GM12878 (cell line): ENCODE results near the gene TLK2. TPM values are rescaled to one million over a fixed set of nuclear protein-coding genes. Genes with fewer than 3 reads are reported as not detected.

Experiments used
- CBFB ChIP-seq: IDR thresholded peaks from 2 replicates; pipeline ENCODE4 v1.6.1; 2016; ENCODE audit warnings: antibody characterized with exemption, low read depth
- IKZF2 ChIP-seq, 2 experiments: fragments of 450-650 bp; IDR thresholded peaks; 2 replicates each; pipeline ENCODE4 v1.6.1; 2017; ENCODE audit warnings: mild to moderate bottlenecking in 2 of 2, moderate library complexity in 2 of 2
- NFXL1 ChIP-seq: fragments of 450-650 bp; IDR thresholded peaks from 2 replicates; pipeline ENCODE4 v1.6.1; 2017; ENCODE audit warnings: antibody characterized with exemption, mild to moderate bottlenecking, borderline replicate concordance
- PAX8 ChIP-seq: fragments of 450-650 bp; IDR thresholded peaks from 2 replicates; pipeline ENCODE4 v1.6.1; 2017; ENCODE audit warnings: mild to moderate bottlenecking, moderate library complexity
- SREBF2 ChIP-seq: IDR thresholded peaks from 2 replicates; pipeline ENCODE4 v1.6.1; 2012; ENCODE audit warnings: mild to moderate bottlenecking, low read length
- SRF ChIP-seq, 2 experiments: IDR thresholded peaks; 2 replicates each; pipeline ENCODE4 v1.6.1; 2011; ENCODE audit warnings: low read depth in 2 of 2, low read length in 2 of 2, mild to moderate bottlenecking in 1 of 2, moderate library complexity in 1 of 2
- polyA plus RNA-seq, 11 experiments: library from polyadenylated mRNA; depleted of rRNA in 4 of 11; unstranded in 6 of 11; stranded (reverse) in 5 of 11; fragments of >200 nt; fragmentation: Nextera tagmentation in 4 of 11; fragmentation: Illumina TruSeq in 1 of 11; extraction: Ambion mirVana in 4 of 11; extraction: Trizol in 1 of 11; gene quantifications; 1 replicate in 1 of 11; 2 replicates in 10 of 11; pipeline versions ENCODE4 v1.2.1 to v1.2.3, GENCODE V29; 2011 to 2016; ENCODE audit warnings: inconsistent platforms in 2 of 11, missing spikeins in 2 of 11, low read depth in 1 of 11
- total RNA-seq, 4 experiments: library from RNA; depleted of rRNA in 3 of 4; stranded (reverse); fragments of >200 nt in 3 of 4; fragmentation: Illumina TruSeq in 1 of 4; extraction: Trizol in 1 of 4; gene quantifications; 2 replicates each; pipeline versions ENCODE4 v1.2.1 to v1.2.3, GENCODE V29; 2013 to 2021
- TF ChIP-seq, protein P1 (sequence below): IDR thresholded peaks from 2 replicates; pipeline ENCODE4 v1.6.1; 2011; ENCODE audit warnings: mild to moderate bottlenecking, low read depth, low read length, moderate library complexity; ENCODE audit not compliant: insufficient replicate concordance
- TF ChIP-seq, protein P2 (sequence below): fragments of 450-650 bp; IDR thresholded peaks from 2 replicates; pipeline ENCODE4 v1.6.1; 2017; ENCODE audit warnings: mild to moderate bottlenecking
- TF ChIP-seq, protein P3 (sequence below): fragments of 150-350 bp; IDR thresholded peaks from 2 replicates; pipeline ENCODE4 v1.6.1; 2016; ENCODE audit warnings: low read depth, low read length

The TLK2 gene
- total and polyA plus RNA-seq, 10 of the 15 experiments (the other 5 are each of a cell fraction or from before 2014, with no cell fraction given): 12.1 to 51.2 (median 27.5) TPM

- TF ChIP-seq, protein P1, sequence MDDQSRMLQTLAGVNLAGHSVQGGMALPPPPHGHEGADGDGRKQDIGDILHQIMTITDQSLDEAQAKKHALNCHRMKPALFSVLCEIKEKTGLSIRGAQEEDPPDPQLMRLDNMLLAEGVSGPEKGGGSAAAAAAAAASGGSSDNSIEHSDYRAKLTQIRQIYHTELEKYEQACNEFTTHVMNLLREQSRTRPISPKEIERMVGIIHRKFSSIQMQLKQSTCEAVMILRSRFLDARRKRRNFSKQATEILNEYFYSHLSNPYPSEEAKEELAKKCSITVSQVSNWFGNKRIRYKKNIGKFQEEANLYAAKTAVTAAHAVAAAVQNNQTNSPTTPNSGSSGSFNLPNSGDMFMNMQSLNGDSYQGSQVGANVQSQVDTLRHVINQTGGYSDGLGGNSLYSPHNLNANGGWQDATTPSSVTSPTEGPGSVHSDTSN: no peak
- TF ChIP-seq SRF (IDR thresholded peaks at IDR 0.05; ENCODE audit: low read depth in 2 of 2, low read length in 2 of 2) (no peak), CBFB (no peak), PAX8 (no peak), NFXL1 (no peak), IKZF2 (IDR thresholded peaks at IDR 0.05) (no peak), SREBF2 (no peak)
- TF ChIP-seq, protein P2, sequence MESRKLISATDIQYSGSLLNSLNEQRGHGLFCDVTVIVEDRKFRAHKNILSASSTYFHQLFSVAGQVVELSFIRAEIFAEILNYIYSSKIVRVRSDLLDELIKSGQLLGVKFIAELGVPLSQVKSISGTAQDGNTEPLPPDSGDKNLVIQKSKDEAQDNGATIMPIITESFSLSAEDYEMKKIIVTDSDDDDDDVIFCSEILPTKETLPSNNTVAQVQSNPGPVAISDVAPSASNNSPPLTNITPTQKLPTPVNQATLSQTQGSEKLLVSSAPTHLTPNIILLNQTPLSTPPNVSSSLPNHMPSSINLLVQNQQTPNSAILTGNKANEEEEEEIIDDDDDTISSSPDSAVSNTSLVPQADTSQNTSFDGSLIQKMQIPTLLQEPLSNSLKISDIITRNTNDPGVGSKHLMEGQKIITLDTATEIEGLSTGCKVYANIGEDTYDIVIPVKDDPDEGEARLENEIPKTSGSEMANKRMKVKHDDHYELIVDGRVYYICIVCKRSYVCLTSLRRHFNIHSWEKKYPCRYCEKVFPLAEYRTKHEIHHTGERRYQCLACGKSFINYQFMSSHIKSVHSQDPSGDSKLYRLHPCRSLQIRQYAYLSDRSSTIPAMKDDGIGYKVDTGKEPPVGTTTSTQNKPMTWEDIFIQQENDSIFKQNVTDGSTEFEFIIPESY: no peak
- TF ChIP-seq, protein P3, sequence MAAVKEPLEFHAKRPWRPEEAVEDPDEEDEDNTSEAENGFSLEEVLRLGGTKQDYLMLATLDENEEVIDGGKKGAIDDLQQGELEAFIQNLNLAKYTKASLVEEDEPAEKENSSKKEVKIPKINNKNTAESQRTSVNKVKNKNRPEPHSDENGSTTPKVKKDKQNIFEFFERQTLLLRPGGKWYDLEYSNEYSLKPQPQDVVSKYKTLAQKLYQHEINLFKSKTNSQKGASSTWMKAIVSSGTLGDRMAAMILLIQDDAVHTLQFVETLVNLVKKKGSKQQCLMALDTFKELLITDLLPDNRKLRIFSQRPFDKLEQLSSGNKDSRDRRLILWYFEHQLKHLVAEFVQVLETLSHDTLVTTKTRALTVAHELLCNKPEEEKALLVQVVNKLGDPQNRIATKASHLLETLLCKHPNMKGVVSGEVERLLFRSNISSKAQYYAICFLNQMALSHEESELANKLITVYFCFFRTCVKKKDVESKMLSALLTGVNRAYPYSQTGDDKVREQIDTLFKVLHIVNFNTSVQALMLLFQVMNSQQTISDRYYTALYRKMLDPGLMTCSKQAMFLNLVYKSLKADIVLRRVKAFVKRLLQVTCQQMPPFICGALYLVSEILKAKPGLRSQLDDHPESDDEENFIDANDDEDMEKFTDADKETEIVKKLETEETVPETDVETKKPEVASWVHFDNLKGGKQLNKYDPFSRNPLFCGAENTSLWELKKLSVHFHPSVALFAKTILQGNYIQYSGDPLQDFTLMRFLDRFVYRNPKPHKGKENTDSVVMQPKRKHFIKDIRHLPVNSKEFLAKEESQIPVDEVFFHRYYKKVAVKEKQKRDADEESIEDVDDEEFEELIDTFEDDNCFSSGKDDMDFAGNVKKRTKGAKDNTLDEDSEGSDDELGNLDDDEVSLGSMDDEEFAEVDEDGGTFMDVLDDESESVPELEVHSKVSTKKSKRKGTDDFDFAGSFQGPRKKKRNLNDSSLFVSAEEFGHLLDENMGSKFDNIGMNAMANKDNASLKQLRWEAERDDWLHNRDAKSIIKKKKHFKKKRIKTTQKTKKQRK: no peak
These were observed 162.5 kb downstream of the TLK2 start (continued) for GRCh38 chr17:62641153-62641552.
